Kidney (tissue), 14 donors: ENCODE measurements around the gene HSPB7. TPM values are rescaled to one million over a fixed set of nuclear protein-coding genes. Genes with fewer than 3 reads are reported as not detected.

ENCODE experiments used
- DNase-seq, 5 donors: peaks; one replicate each; pipeline ENCODE4 v3.0.0-alpha.2; 2013 to 2020
- FAIRE-seq: peaks from 2 replicates; lab custom pipeline; 2012; peaks lifted over from hg19 to GRCh38; lab: Jason Lieb, UNC
- H3K27ac ChIP-seq, 2 donors: one replicate each; pipeline ENCODE4 v1.7.0; 2013; ENCODE audit warnings: low read depth in 2 of 2, low read length in 2 of 2, inconsistent platforms in 1 of 2
- H3K27me3 ChIP-seq: one replicate; pipeline ENCODE4 v1.7.1; 2013; ENCODE audit warnings: low read length, inconsistent platforms; ENCODE audit not compliant: control insufficient read depth, insufficient read depth
- H3K36me3 ChIP-seq, 3 donors: one replicate each; pipeline versions ENCODE4 v1.7.0 to v1.7.1; 2013; ENCODE audit warnings: low read length in 3 of 3, control low read depth in 1 of 3, inconsistent platforms in 1 of 3; ENCODE audit not compliant: insufficient read depth in 3 of 3, control insufficient read depth in 2 of 3
- H3K4me1 ChIP-seq, 3 donors: one replicate each; pipeline versions ENCODE4 v1.7.0 to v1.7.1; 2013; ENCODE audit warnings: low read length in 3 of 3, inconsistent platforms in 1 of 3, low read depth in 1 of 3; ENCODE audit not compliant: control insufficient read depth in 2 of 3, insufficient read depth in 2 of 3
- H3K4me3 ChIP-seq, 3 donors: one replicate each; pipeline versions ENCODE4 v1.7.0 to v1.8.1; 2013; ENCODE audit warnings: low read length in 3 of 3, control low read depth in 1 of 3, inconsistent platforms in 1 of 3
- H3K9ac ChIP-seq, 3 donors: one replicate each; pipeline versions ENCODE4 v1.7.0 to v1.7.1; 2013; ENCODE audit warnings: low read length in 3 of 3, control low read depth in 1 of 3, inconsistent platforms in 1 of 3
- H3K9me3 ChIP-seq, 3 donors: one replicate each; pipeline versions ENCODE4 v1.7.0 to v1.7.1; 2013; ENCODE audit warnings: low read length in 3 of 3, control low read depth in 1 of 3, inconsistent platforms in 1 of 3; ENCODE audit not compliant: control insufficient read depth in 2 of 3, insufficient read depth in 1 of 3
- CTCF ChIP-seq: IDR thresholded peaks from 3 replicates; pipeline ENCODE4 v1.5.1; 2012; ENCODE audit warnings: mild to moderate bottlenecking, moderate library complexity, borderline replicate concordance; ENCODE audit not compliant: insufficient read depth; ENCODE audit errors: extremely low read depth
- intact Hi-C: fragments of 100-400 bp; cut with DNase I; formaldehyde crosslinking; loops from one replicate; pipeline ENCODE4 v1.11.1; 2022
- polyA plus RNA-seq: library from polyadenylated mRNA; stranded (reverse); fragments of 350-450 nt; fragmentation: Illumina TruSeq; extraction: RNeasy Lipid Tissue Mini Kit (QIAGEN cat#74804); gene quantifications from one replicate; pipeline ENCODE4 v1.2.3, GENCODE V29; 2014; ENCODE audit warnings: low read depth, low replicate concordance; ENCODE audit not compliant: insufficient read depth
- total RNA-seq: library from RNA; stranded (reverse); fragmentation: NEBNext Ultra II Directional; extraction: Animal tissue kit (Norgen Biotek cat#: 25700); gene quantifications from one replicate; pipeline ENCODE4 v1.2.1, GENCODE V29; 2021
- donor health status: control.
- donor health status: control.
- donor health status: control.
- donor health status: control.
- donor health status: control.
- donor health status: DM: yes; HTN: yes; CAD: no.
- donor health status: Normal renal cell carcinoma (clear cell type).

The HSPB7 gene
- total and polyA plus RNA-seq, 2 donors from 2014 or later: 17.0 to 29.1 TPM

GRCh38 chr1:16014509-16015482 is 3.0 kb downstream of the HSPB7 start:
- peak in 3 of 5 donors; percentile 64 to 74 (median 71) for DNase-seq
- peaks cover 0 to 47% (median 17%) of the 10 kb centered on the region in 3 donors for H3K4me1 ChIP-seq
- no peak for TF ChIP-seq CTCF
- no peaks in the 10 kb centered on the region for H3K36me3 ChIP-seq
- no peak overlapping the region for H3K4me3 ChIP-seq
- H3K27me3 ChIP-seq: no peaks in the 10 kb centered on the region
- no peak for FAIRE-seq
- peak overlapping the region in 2 of 3 donors; percentile 43 to 82 for H3K9ac ChIP-seq
- H3K27ac ChIP-seq: peak overlapping the region; percentile 92 to 95
- no peaks in the 10 kb centered on the region for H3K9me3 ChIP-seq
- intact Hi-C loops: no loop called here

- no peak for DNase-seq
- TF ChIP-seq CTCF: no peak
- Histone ChIP-seq H3K9ac (peak overlapping the region in 2 of 3 donors; percentile 2 to 82), H3K4me1 (peaks cover 0 to 41% (median 17%) of the 10 kb centered on the region in 3 donors), H3K9me3 (no peaks in the 10 kb centered on the region), H3K27ac (peak overlapping the region; percentile 92 to 95), H3K4me3 (peak overlapping the region in 1 of 3 donors; percentile 21), H3K27me3 (no peaks in the 10 kb centered on the region), H3K36me3 (no peaks in the 10 kb centered on the region)
- intact Hi-C loops: no loop called here
- FAIRE-seq: no peak
Observed at GRCh38 chr1:16013908-16014258, 4.0 kb downstream of the HSPB7 start.

GRCh38 chr1:16013220-16013907 is 4.5 kb downstream of the HSPB7 start:
- peak overlapping the region in 2 of 3 donors; percentile 74 to 82 for H3K9ac ChIP-seq
- no peaks in the 10 kb centered on the region for H3K27me3 ChIP-seq
- H3K36me3 ChIP-seq: no peaks in the 10 kb centered on the region
- H3K9me3 ChIP-seq: no peaks in the 10 kb centered on the region
- no peak for TF ChIP-seq CTCF
- H3K27ac ChIP-seq: peak overlapping the region; percentile 92 to 95
- H3K4me3 ChIP-seq: peak overlapping the region in 1 of 3 donors; percentile 21
- peak; percentile 58 to 92 (median 84) for DNase-seq
- intact Hi-C loops: no loop called here
- FAIRE-seq: no peak
- peaks cover 0 to 37% (median 17%) of the 10 kb centered on the region in 3 donors for H3K4me1 ChIP-seq
